ENCODE results near the gene CDC73.

DNA sequence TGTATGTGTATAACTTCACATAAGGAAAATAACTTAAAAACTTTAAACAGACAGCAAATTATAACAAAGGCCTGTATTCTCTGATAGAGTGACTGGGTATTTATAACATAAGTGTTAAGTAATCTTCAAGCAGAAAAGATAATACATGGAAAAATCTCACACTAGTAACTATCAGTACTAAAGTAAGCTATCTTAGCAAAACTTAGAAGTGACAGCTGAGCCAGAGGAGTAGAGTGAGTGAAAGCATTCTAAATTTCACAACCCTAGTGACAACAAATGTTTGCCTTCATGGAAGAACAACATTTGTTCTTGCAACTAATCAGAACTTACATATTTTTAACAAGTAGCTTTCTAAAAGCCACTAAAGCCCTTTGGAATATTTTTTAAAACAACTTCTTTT lies 139.1 kb downstream of the CDC73 start:
- no peak for TF ChIP-seq EZH2 (IDR thresholded peaks at IDR 0.05; ENCODE audit: borderline replicate concordance, control insufficient read depth, low read depth, low read length)
- no peak for TF ChIP-seq POLR2AphosphoS5 (IDR thresholded peaks at IDR 0.05; ENCODE audit: low read length)
- TF ChIP-seq, protein P1, sequence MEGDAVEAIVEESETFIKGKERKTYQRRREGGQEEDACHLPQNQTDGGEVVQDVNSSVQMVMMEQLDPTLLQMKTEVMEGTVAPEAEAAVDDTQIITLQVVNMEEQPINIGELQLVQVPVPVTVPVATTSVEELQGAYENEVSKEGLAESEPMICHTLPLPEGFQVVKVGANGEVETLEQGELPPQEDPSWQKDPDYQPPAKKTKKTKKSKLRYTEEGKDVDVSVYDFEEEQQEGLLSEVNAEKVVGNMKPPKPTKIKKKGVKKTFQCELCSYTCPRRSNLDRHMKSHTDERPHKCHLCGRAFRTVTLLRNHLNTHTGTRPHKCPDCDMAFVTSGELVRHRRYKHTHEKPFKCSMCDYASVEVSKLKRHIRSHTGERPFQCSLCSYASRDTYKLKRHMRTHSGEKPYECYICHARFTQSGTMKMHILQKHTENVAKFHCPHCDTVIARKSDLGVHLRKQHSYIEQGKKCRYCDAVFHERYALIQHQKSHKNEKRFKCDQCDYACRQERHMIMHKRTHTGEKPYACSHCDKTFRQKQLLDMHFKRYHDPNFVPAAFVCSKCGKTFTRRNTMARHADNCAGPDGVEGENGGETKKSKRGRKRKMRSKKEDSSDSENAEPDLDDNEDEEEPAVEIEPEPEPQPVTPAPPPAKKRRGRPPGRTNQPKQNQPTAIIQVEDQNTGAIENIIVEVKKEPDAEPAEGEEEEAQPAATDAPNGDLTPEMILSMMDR (IDR thresholded peaks at IDR 0.05 in 2 of 3, conservative IDR thresholded peaks at IDR 0.05 in 1 of 3; ENCODE audit: control insufficient read depth in 2 of 3, extremely low read depth in 1 of 3, insufficient read depth in 1 of 3, low read depth in 3 of 3, low read length in 3 of 3), result no peak
- TF ChIP-seq NFXL1 (IDR thresholded peaks at IDR 0.05; ENCODE audit: borderline replicate concordance), result no peak
- TF ChIP-seq EP300 (IDR thresholded peaks at IDR 0.05; ENCODE audit: borderline replicate concordance in 1 of 2, control insufficient read depth in 1 of 2, low read depth in 2 of 2, low read length in 2 of 2), result no peak
- no peak for TF ChIP-seq TAF1 (IDR thresholded peaks at IDR 0.05; ENCODE audit: borderline replicate concordance, low read depth, low read length)
- no peak for TF ChIP-seq SIN3A (IDR thresholded peaks at IDR 0.05; ENCODE audit: low read depth, low read length)
- TF ChIP-seq, protein P2, sequence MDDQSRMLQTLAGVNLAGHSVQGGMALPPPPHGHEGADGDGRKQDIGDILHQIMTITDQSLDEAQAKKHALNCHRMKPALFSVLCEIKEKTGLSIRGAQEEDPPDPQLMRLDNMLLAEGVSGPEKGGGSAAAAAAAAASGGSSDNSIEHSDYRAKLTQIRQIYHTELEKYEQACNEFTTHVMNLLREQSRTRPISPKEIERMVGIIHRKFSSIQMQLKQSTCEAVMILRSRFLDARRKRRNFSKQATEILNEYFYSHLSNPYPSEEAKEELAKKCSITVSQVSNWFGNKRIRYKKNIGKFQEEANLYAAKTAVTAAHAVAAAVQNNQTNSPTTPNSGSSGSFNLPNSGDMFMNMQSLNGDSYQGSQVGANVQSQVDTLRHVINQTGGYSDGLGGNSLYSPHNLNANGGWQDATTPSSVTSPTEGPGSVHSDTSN (IDR thresholded peaks at IDR 0.05; ENCODE audit: insufficient replicate concordance, low read depth, low read length), result no peak
